ENCODE data around the gene ETV6.

Gene ETV6

DNA sequence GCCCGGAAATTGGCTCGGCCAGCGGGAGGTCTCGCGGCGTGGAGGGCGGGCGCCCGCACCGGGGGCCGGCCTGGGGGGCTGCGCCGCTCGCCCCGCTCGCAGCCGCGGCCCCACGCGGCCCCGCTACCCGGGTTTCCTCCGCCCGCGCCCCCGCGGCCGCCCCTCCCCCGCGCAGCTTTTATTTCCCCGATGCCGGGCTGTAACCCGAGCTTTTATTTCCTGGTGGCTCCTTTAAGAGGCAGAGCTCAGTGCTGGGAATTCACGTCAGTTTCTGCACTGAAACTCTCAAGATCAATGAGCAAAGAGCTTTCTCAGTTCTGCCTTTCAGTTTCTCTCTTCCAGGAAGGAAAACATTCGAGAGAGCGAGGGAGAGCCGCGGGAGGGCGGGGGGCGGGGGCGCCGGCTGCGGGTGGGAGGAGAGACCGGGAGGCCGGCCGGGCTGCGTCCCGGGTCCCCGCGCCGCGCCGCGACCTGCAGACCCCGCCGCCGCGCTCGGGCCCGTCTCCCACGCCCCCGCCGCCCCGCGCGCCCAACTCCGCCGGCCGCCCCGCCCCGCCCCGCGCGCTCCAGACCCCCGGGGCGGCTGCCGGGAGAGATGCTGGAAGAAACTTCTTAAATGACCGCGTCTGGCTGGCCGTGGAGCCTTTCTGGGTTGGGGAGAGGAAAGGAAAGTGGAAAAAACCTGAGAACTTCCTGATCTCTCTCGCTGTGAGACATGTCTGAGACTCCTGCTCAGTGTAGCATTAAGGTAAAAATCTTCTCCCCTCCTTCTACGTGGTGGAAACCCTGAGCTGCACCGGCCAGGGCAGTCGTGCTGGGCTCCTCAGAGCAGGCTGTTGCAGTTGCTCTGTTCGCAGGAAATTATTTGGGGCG, at the start of gene ETV6:
Gene ETV6 (plus strand): TSS at position 262 of the 873 bp plus-strand sequence. CDS start 454 bp downstream, at position 716.
- peak within 1 kb of the TSS; percentile 91 for H3K27ac ChIP-seq (ENCODE audit: low read length)
- H3K27me3 ChIP-seq (ENCODE audit: control insufficient read depth, insufficient read depth, low read length), result no peaks in the 10 kb centered on the region
- H3K36me3 ChIP-seq (ENCODE audit: control insufficient read depth, low read depth, low read length), result no peaks in the 10 kb centered on the region
- peaks cover 23% of the 10 kb centered on the region for H3K4me1 ChIP-seq (ENCODE audit: control insufficient read depth, low read depth, low read length)
- peak within 1 kb of the TSS; percentile 82 for H3K4me3 ChIP-seq (ENCODE audit: low read length)
- H3K9me3 ChIP-seq (ENCODE audit: control insufficient read depth, low read depth, low read length), result peaks cover 5% of the 10 kb centered on the region
- peak within 1 kb of the TSS; percentile 65 for H3K9ac ChIP-seq (ENCODE audit: low read length)

DNA sequence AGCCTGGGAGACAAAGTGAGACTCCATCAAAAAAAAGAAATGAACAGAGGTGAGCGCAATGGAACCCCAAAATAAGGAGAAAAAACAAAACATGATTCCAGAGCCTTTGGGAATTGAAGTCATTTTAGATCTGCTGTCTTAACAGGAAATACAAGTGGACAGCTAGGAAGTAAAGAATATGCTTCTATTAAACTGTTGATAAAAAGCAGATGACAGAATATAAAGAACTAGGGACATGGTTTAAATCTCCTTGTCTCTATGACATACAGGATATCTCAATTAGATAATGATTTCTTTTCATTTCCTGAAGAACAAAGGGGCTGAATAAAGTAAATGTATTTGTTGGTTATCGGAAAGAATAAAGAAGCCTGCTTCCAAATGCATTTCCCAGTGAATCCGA, 49.3 kb upstream of the ETV6 start:
- no peak overlapping the region for H3K9ac ChIP-seq (ENCODE audit: low read length)
- no peaks in the 10 kb centered on the region for H3K9me3 ChIP-seq (ENCODE audit: control insufficient read depth, low read depth, low read length)
- H3K4me3 ChIP-seq (ENCODE audit: low read length), result no peak overlapping the region
- no peaks in the 10 kb centered on the region for H3K36me3 ChIP-seq (ENCODE audit: control insufficient read depth, low read depth, low read length)
- H3K27me3 ChIP-seq (ENCODE audit: control insufficient read depth, insufficient read depth, low read length), result no peaks in the 10 kb centered on the region
- peaks cover 19% of the 10 kb centered on the region for H3K4me1 ChIP-seq (ENCODE audit: control insufficient read depth, low read depth, low read length)
- no peak overlapping the region for H3K27ac ChIP-seq (ENCODE audit: low read length)

GRCh38 chr12:11601647-11602046, 47.8 kb upstream of the ETV6 start:
- Histone ChIP-seq H3K4me1 (ENCODE audit: control insufficient read depth, low read depth, low read length) (peaks cover 19% of the 10 kb centered on the region), H3K9me3 (ENCODE audit: control insufficient read depth, low read depth, low read length) (no peaks in the 10 kb centered on the region), H3K4me3 (ENCODE audit: low read length) (no peak overlapping the region), H3K9ac (ENCODE audit: low read length) (no peak overlapping the region), H3K36me3 (ENCODE audit: control insufficient read depth, low read depth, low read length) (no peaks in the 10 kb centered on the region), H3K27ac (ENCODE audit: low read length) (no peak overlapping the region), H3K27me3 (ENCODE audit: control insufficient read depth, insufficient read depth, low read length) (no peaks in the 10 kb centered on the region)

GRCh38 chr12:11607313-11608081, 42.0 kb upstream of the ETV6 start:
- Histone ChIP-seq H3K9me3 (ENCODE audit: control insufficient read depth, low read depth, low read length) (no peaks in the 10 kb centered on the region), H3K4me1 (ENCODE audit: control insufficient read depth, low read depth, low read length) (peaks cover 28% of the 10 kb centered on the region), H3K4me3 (ENCODE audit: low read length) (no peak overlapping the region), H3K27me3 (ENCODE audit: control insufficient read depth, insufficient read depth, low read length) (no peaks in the 10 kb centered on the region), H3K36me3 (ENCODE audit: control insufficient read depth, low read depth, low read length) (no peaks in the 10 kb centered on the region), H3K27ac (ENCODE audit: low read length) (peak overlapping the region; percentile 46), H3K9ac (ENCODE audit: low read length) (no peak overlapping the region)

GRCh38 chr12:11609045-11609444, 40.4 kb upstream of the ETV6 start:
- Histone ChIP-seq H3K27ac (ENCODE audit: low read length) (peak overlapping the region; percentile 95), H3K27me3 (ENCODE audit: control insufficient read depth, insufficient read depth, low read length) (no peaks in the 10 kb centered on the region), H3K9me3 (ENCODE audit: control insufficient read depth, low read depth, low read length) (no peaks in the 10 kb centered on the region), H3K4me1 (ENCODE audit: control insufficient read depth, low read depth, low read length) (peaks cover 22% of the 10 kb centered on the region), H3K9ac (ENCODE audit: low read length) (peak overlapping the region; percentile 82), H3K36me3 (ENCODE audit: control insufficient read depth, low read depth, low read length) (no peaks in the 10 kb centered on the region), H3K4me3 (ENCODE audit: low read length) (peak overlapping the region; percentile 67)

- no peak overlapping the region for H3K27ac ChIP-seq (ENCODE audit: low read length)
- H3K27me3 ChIP-seq (ENCODE audit: control insufficient read depth, insufficient read depth, low read length), result no peaks in the 10 kb centered on the region
- H3K9ac ChIP-seq (ENCODE audit: low read length), result no peak overlapping the region
- no peak overlapping the region for H3K4me3 ChIP-seq (ENCODE audit: low read length)
- no peaks in the 10 kb centered on the region for H3K36me3 ChIP-seq (ENCODE audit: control insufficient read depth, low read depth, low read length)
- no peaks in the 10 kb centered on the region for H3K9me3 ChIP-seq (ENCODE audit: control insufficient read depth, low read depth, low read length)
- peaks cover 11% of the 10 kb centered on the region for H3K4me1 ChIP-seq (ENCODE audit: control insufficient read depth, low read depth, low read length)
Measured at GRCh38 chr12:11615481-11615880, 34.0 kb upstream of the ETV6 start.

DNA sequence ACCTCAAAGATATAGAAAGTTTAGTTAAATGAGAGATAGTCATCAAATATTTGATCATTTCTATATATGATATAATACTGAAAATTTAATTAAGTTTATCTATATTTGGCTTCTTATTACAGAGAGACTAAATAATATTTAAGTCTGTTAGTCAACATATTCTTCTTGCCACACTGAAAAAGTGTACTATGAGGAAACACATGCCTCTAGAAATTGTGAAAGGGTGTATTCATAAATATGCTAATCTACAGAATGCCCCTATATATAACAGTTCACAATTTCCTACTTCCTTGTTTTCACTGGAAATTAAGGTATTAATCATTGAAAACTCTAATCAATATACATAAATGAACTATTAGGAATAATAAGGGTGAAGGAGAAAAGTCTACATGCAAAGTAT, 31.4 kb upstream of the ETV6 start:
- no peaks in the 10 kb centered on the region for H3K36me3 ChIP-seq (ENCODE audit: control insufficient read depth, low read depth, low read length)
- H3K9me3 ChIP-seq (ENCODE audit: control insufficient read depth, low read depth, low read length), result no peaks in the 10 kb centered on the region
- H3K4me1 ChIP-seq (ENCODE audit: control insufficient read depth, low read depth, low read length), result peaks cover 20% of the 10 kb centered on the region
- no peaks in the 10 kb centered on the region for H3K27me3 ChIP-seq (ENCODE audit: control insufficient read depth, insufficient read depth, low read length)
- H3K4me3 ChIP-seq (ENCODE audit: low read length), result no peak overlapping the region
- no peak overlapping the region for H3K27ac ChIP-seq (ENCODE audit: low read length)
- no peak overlapping the region for H3K9ac ChIP-seq (ENCODE audit: low read length)

DNA sequence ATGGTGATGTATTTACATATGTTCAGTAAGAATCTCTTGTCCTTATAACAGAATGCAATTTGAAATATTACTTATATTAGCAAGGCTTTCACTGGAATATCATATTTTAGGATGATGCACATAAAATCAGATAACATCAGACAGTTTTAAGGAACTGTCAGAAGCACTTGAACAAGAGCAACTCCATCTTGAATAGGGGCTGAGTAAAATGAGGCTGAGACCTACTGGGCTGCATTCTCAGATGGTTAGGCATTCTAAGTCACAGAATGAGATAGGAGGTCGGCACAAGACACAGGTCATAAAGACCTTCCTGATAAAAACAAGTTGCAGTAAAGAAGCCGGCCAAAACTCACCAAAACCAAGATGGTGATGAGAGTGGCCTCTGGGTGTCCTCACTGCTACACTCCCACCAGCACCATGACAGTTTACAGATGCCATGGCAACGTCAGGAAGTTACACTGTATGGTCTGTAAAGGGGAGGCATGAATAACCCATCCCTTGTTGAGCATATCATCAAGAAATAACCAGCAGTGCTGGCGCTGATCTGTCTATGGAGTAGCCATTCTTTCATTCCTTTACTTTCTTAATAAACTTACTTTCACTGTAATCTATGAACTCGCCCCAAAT, 27.6 kb upstream of the ETV6 start:
- Histone ChIP-seq H3K36me3 (ENCODE audit: control insufficient read depth, low read depth, low read length) (no peaks in the 10 kb centered on the region), H3K9ac (ENCODE audit: low read length) (no peak overlapping the region), H3K9me3 (ENCODE audit: control insufficient read depth, low read depth, low read length) (no peaks in the 10 kb centered on the region), H3K27ac (ENCODE audit: low read length) (no peak overlapping the region), H3K4me3 (ENCODE audit: low read length) (no peak overlapping the region), H3K27me3 (ENCODE audit: control insufficient read depth, insufficient read depth, low read length) (no peaks in the 10 kb centered on the region), H3K4me1 (ENCODE audit: control insufficient read depth, low read depth, low read length) (peaks cover 20% of the 10 kb centered on the region)

DNA sequence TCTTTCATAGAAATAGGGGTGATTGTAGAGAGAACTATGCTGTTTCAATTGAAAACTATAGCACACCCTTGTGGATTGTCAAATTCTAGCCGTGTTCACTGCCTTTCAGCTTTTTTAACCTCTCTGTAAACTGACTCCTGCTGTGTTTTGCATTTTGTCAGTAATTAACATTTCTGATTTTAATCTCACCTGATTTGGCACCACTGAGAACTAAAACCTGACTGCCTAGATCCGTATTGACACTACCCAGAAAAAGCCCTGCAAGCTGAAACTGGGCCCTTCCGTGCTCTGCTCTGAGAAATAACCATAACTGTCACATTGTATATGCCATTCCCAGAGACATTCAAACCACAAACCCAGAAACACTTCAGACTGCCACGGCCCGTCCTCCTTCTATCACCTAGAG, 26.6 kb upstream of the ETV6 start:
- Histone ChIP-seq H3K4me1 (ENCODE audit: control insufficient read depth, low read depth, low read length) (peaks cover 17% of the 10 kb centered on the region), H3K9me3 (ENCODE audit: control insufficient read depth, low read depth, low read length) (no peaks in the 10 kb centered on the region), H3K27me3 (ENCODE audit: control insufficient read depth, insufficient read depth, low read length) (no peaks in the 10 kb centered on the region), H3K27ac (ENCODE audit: low read length) (no peak overlapping the region), H3K36me3 (ENCODE audit: control insufficient read depth, low read depth, low read length) (no peaks in the 10 kb centered on the region), H3K9ac (ENCODE audit: low read length) (no peak overlapping the region), H3K4me3 (ENCODE audit: low read length) (no peak overlapping the region)

DNA sequence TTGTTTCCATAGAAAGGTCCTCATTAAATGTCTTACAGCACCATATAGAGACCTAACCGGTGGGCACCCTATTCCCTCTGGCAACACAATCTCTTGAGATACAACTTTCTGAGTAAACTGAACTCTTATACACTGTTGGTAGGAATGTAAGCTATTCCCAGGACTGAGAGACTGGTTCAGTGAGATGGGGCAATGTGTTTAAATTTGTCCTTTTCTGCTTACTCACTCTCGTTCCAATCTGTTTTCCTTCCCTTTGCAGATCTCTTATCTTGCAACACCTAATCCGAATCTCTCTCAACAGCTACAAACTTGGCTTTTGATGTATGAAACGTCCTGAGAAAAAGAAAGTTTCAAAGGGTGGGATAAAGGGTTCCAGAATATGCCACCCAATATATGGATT, 26.1 kb upstream of the ETV6 start:
- no peak overlapping the region for H3K9ac ChIP-seq (ENCODE audit: low read length)

DNA sequence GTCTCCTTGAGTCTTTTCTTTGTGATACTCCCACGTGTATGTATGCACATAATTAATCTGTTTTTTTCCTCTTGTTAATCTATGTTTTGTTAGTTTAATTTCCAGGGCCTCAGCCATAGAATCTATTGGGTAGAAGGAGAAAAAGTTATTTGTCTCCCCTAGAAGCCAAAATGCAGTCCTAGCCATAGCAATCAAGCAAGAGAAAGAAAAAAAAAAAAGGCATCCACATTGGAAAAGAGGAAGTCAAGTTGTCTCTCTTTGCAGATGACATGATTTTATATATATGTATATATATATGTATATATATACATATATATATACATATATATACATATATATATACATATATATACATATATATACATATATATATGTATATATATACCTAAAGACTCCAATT, 25.4 kb upstream of the ETV6 start:
- Histone ChIP-seq H3K4me1 (ENCODE audit: control insufficient read depth, low read depth, low read length) (peaks cover 14% of the 10 kb centered on the region), H3K27me3 (ENCODE audit: control insufficient read depth, insufficient read depth, low read length) (no peaks in the 10 kb centered on the region), H3K9me3 (ENCODE audit: control insufficient read depth, low read depth, low read length) (no peaks in the 10 kb centered on the region), H3K4me3 (ENCODE audit: low read length) (no peak overlapping the region), H3K27ac (ENCODE audit: low read length) (no peak overlapping the region), H3K36me3 (ENCODE audit: control insufficient read depth, low read depth, low read length) (no peaks in the 10 kb centered on the region), H3K9ac (ENCODE audit: low read length) (no peak overlapping the region)

More for the DNA sequence above, 26.1 kb upstream of the ETV6 start:
- Histone ChIP-seq H3K4me3 (ENCODE audit: low read length) (no peak overlapping the region), H3K27me3 (ENCODE audit: control insufficient read depth, insufficient read depth, low read length) (no peaks in the 10 kb centered on the region), H3K4me1 (ENCODE audit: control insufficient read depth, low read depth, low read length) (peaks cover 17% of the 10 kb centered on the region), H3K9me3 (ENCODE audit: control insufficient read depth, low read depth, low read length) (no peaks in the 10 kb centered on the region), H3K27ac (ENCODE audit: low read length) (peak overlapping the region; percentile 25), H3K36me3 (ENCODE audit: control insufficient read depth, low read depth, low read length) (no peaks in the 10 kb centered on the region)
